ENCODE measurements around the gene IGSF8. TPM values are rescaled to one million over a fixed set of nuclear protein-coding genes. Genes with fewer than 3 reads are reported as not detected.
"Not testable (repeated sequence)": the region's sequence is repeated elsewhere in the genome, so short reads cannot be mapped to it uniquely, and the experiment has no call there.

IGSF8 gene
- total RNA-seq, 1 donor from 2014 or later, result 20.4 TPM

DNA sequence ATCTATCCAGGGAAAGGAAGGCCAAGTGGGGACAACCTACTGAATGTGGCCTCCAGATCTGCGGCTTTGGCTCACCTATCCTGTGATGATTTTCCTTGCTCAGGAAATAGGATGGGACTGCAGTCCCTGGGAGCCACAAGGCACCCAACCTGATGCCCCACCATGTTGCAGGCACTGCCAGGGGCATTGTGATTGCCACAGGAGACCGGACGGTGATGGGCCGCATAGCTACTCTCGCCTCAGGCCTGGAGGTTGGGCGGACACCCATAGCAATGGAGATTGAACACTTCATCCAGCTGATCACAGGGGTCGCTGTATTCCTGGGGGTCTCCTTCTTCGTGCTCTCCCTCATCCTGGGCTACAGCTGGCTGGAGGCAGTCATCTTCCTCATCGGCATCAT is 29.0 kb upstream of the IGSF8 start:
- DNase-seq (ENCODE audit: low spot score), result no peak

DNA sequence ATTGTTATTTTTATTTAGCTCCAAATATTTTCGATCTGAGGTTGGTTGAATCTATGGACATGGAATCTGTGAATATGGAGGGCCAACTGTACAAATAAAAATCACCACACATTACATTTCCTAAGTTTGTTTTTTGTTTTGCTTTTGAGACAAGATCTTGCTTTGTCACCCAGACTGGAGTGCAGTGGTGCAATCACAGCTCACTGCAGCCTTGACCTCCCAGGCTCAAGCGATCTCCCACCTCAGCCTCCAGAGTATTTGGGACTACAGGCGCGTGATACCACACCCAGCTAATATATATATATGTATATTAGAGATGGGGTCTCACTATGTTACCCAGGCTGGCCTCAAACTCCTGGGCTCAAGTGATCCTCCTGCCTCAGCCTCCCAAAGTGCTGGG is 27.9 kb upstream of the IGSF8 start:
- DNase-seq (ENCODE audit: low spot score), result not testable (repeated sequence)

DNA sequence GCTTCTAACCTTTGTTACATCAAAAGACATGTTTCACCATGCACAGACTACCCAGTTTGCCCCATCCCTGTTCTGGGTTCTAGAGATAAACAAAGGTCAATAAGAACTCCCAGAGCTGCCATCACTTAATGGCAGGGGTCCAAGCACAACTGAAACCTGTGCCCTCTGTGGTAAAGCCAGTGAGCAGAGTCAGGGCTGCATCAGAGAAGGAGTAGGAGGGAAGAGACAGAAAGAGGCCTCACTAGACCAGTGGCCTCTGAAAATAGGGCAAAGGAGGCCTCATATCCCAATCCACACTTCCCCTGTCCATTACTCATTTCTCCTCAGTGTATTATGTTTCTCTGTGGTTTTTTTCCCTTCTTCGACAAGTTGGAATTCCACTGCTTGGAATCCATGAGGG is 27.3 kb upstream of the IGSF8 start:
- no peak for DNase-seq (ENCODE audit: low spot score)

DNA sequence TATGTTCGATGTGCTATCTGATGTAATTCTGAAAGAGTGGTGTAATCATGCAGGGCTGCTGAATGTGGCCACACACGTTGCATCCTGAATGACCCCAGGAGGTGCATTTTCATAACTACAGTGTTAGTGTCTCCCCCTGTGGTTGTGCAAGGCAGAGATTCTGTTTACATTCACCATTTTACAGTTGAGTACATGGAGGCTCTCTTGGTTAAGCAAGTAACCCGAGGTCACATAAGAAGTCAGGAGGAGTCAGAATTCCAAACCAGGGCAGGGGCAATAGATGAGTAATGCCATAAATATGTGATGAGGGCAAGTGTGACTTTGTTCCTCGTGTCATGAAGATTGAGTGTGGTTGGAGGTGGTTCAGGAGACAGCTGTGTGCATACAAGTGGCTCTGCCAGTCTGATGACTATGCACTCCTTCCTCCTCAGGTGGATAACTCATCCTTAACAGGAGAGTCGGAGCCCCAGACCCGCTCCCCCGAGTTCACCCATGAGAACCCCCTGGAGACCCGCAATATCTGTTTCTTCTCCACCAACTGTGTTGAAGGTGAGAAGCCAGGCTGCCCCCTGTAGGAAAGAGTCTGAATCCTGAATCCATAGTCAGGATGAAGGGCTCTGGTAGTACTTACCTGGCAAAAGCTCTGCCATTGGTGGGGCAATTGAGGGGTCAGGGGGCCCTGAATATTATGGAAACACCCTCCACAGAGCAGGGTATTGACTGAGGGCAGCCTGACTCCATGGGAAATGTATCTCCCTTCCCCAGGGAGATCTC is 26.5 kb upstream of the IGSF8 start:
- DNase-seq (ENCODE audit: low spot score), result no peak

DNA sequence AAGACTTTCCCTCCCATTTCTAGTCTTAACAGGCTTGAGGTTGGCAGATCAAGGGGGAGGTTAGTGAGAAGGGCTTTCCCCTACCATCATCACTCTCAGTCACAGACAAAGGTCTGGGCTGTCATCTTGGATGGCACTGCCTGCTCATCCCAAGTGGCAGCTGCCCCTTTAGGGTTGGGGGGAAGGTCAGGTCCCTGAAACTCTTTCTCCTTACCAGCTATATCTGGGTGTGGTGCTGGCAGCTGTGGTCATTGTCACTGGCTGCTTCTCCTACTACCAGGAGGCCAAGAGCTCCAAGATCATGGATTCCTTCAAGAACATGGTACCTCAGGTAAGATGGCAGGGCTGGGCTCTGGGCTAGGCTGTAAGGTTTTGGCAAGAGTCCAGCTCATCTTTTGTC is 25.3 kb upstream of the IGSF8 start:
- no peak for DNase-seq (ENCODE audit: low spot score)

DNA sequence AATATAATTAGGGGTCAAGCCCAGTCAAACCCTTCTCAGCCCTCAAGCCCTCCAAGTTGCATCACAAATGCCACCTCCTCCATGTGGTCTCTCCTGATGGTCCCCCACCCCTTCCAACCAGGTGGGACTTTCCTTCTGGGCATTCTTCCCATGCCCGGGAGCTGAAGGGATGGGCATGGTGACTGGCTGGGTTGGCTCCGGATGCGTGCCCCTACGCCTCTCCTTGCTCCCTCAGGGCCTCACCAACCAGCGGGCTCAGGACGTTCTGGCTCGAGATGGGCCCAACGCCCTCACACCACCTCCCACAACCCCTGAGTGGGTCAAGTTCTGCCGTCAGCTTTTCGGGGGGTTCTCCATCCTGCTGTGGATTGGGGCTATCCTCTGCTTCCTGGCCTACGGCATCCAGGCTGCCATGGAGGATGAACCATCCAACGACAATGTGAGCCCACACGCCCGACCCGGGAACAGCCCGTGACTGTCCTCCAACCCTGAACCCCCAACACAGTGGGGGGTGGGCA is 24.6 kb upstream of the IGSF8 start:
- no peak for DNase-seq (ENCODE audit: low spot score)

DNA sequence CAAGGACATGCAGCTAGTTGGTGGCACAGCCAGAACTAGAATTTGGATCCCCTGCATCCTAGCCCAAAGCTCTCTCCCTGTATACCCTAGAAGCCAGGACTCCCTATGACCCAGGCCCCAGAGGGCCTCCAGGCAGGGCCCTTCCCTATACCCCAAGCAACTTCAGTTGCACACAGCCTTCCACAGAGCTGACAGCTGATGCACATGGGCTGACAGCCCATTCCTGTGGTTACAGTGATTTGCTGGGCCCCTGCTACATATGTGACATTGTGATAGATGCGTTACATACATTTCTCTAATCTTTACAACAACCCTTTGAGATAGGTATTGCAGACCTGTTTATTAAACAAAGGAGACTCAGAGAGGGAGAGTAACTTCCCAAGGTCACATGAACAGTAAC is 23.0 kb upstream of the IGSF8 start:
- no peak for DNase-seq (ENCODE audit: low spot score)

DNA sequence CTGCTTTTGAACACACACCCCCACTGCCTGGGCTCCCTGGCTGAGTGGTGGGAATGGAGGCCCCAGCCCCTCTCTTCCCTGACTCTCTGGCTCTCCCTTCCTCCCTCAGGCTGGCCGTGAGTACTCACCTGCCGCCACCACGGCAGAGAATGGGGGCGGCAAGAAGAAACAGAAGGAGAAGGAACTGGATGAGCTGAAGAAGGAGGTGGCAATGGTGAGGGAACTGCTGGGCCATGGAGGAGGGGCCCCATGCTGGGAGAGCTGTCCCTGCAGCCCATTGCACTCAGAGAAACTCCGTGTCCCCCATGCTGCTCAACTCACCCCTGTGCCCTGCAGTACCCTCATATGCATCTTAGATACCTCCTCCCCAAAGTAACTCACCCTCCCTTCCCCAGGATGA is 22.4 kb upstream of the IGSF8 start:
- DNase-seq (ENCODE audit: low spot score), result no peak

DNA sequence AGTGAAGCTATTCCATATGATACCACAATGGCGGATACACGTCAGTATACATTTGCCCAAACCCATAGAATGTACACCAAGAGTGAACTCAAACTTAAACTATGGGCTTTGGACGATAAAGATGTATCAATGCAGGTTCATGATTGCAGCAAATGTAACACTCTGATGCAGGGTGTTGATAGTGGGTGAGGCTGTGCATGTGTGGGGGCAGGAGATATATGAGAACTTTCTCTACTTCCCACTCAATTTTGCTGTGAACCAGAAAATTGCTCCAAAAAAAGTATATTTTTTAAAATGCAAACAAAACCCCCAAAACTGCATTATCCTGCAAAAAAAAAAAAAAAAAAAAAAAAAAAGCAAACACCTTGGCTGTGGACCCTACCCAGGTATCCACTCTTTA is 20.5 kb upstream of the IGSF8 start:
- no peak for DNase-seq (ENCODE audit: low spot score)

DNA sequence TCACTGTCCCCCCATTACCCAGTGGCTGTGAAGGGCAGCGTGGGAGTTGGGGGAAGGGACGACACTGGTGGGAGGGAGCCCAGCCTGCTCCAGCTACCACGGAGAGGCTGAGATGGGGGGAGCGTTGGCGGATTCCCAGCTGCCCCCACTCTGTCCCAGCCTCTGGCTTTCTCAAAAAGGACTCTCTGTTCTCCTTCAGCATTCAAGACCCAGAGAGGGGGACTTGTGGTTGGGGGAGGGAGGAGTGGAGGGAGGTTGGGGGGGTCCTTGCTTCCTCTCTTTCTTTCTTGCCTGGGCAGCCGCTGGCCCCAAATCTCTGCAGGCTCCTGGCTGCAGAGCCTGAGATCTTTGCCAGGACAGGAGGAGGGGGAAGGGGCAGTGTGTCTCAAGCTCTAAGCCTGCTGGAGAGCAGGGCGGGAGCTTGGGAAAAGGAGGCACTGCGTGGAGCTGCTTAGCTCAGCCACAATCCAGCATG is 19.3 kb upstream of the IGSF8 start:
- DNase-seq (ENCODE audit: low spot score), result no peak

DNA sequence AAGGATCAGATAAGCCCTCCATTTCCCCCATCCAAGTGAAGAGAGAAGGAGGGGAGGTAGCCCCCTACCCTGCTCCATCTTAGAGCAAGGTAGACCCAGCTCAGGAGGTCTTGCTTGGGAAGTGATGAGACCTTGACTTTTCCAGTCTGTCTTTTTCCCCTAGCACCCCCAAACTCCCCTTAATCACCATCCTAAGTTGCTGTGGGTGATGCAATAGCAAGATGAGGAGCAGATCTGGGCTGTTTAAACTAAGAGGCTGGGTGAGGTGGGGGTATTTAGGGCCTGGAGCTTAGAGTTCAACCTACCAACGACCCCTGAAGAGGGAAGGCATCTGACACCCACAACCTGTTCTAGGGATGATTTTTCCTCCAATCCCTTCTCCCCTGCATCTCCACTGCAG is 18.9 kb upstream of the IGSF8 start:
- no peak for DNase-seq (ENCODE audit: low spot score)

DNA sequence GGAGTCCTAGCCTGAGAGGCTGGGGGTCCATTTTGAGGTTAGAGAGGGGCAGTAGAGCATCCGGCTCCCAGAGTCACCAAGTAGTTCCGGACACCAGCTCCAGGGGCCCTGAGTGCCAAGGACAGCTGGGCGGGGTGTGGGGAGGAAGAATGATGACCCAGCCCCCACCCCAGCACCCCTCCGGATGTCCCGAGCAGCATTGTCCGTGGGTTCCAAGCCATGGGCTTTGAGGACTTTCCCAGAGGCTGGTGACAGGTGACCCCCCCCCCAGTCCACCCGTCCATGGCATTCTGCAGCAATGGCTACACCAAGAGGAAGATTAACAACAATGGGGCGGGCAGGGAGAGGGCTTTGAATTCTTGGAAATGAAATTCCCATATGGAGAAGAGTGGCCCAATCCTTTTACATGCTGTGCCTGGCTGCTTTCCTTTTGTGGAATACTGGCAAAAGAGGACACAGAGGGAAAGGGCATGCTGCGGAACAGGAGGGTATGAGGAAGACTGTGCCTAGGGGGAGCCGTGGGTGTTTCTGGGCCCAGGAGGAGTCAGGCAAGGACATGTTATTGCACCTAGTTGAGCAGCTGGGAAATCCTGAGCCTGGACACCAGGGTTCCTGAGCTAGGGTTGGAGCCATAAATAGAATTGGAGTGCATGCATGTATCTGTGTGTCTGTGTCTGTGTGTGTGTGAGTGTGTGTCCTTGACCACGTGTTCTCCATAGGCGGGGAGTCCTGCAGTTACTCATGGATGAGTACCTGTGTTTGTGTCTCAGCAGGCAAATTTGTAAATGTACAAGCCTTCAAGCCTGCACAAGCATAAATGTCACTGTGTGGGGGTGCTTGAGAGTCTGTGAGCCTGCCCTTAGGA is 18.1 kb upstream of the IGSF8 start:
- no peak for DNase-seq (ENCODE audit: low spot score)

DNA sequence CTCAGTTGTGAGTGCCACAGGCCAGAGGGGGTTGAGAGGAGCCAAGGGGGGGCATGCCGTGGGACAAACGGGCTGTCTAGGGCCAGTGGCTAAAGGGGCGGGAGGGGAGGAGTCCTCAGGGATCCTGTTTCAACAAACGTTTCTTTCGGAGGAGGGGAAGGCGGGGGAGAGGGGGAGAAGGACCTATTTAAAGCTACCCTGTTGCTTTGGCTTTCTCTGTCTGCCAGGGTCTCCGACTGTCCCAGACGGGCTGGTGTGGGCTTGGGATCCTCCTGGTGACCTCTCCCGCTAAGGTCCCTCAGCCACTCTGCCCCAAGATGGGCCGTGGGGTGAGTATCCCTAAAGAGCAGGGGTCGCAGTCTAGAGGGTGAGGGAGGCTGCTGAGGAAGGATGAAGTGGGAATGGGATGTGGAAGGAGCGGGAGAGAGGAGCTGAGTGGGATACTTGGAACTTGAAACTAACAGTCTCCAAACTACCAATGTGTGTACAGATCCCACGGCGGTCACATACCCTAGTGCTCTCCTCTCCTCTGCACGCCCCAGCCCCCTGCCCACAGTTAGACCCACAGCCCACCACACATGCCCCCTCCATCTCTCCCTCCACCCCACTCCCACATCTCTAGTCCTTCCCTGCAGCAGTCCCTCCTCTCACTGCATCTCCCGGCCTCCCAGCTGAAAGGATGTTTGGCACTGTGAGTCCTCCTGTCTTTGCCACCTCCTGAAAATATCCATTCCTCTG is 17.3 kb upstream of the IGSF8 start, which contains the start of gene ATP1A2:
TSS of gene ATP1A2 (plus strand) at position 215 of the 738 bp plus-strand sequence. CDS start at position 318, 103 bp downstream.
- DNase-seq (ENCODE audit: low spot score), result no peak

DNA sequence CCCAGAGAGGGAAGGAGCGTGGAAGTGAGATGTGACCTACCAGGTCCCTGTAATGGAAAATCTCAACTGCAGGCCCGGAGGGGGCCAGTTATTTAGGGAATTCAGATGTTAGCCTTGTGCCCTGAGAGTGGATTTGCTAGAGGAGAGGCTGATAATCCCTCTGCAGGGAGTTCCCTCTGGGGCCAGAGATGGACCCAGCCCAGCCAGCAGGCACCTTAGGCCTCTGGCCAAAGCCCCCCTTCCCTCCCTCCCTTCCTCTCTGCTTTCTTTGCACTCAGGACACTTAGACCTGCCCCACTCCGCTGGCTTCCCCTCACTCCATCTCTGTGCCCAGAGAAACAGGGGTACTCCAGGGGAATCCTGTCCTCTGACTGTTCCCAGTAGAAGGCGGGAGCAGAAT is 15.7 kb upstream of the IGSF8 start:
- DNase-seq (ENCODE audit: low spot score), result no peak

DNA sequence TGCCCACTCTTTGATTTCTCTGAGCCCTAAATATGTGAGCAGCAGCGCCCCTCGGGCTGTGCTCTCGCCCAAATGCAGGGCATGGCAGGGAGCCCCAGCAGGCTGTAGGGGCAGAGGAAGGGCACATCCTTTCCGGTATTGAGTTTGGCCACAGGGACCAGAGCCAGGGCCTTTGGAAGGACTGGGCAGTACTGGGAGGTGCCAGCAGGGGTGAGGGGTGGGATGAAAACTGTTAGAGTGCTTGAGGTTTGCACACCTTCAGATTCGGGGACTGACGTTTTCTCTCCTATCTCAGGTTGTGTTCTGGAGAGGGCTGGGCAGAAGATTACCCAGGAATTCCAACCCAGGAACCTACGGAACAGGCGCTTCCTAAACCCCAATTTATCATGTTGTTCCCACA is 15.0 kb upstream of the IGSF8 start:
- no peak for DNase-seq (ENCODE audit: low spot score)

DNA sequence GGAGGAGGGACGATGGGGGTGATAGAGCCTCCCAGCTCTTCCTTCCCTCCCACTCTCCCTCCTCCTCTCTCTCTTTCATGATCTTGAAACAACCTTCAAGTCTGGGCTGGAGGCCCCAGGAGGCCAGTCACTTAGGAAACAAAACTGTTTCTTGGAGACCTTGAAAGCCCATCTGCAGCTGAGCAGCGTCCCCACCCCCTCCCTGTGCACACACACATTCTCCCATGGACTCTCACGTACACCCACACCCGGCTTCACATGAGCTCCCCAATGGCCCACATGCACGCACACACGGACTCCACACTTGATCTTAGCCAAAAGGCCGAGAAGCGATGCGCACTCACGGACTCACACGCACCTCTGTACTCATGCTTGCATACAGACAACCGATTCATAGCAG is 13.9 kb upstream of the IGSF8 start:
- DNase-seq (ENCODE audit: low spot score), result no peak

DNA sequence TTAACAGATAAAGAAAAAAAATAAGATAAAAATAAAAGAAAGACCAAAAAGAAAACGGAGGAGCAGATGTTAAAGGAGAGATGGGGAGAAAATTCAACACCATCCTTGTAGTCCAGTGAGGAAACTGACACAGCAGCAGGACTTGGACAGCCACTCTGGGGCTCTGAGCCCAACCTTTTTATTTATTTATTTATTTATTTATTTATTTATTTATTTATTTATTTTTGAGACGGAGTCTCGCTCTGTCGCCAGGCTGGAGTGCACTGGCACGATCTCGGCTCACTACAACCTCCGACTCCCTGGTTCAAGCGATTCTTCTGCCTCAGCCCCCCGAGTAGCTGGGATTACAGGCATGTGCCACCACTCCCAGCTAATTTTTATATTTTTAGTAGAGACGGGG is 13.0 kb upstream of the IGSF8 start:
- not testable (repeated sequence) for DNase-seq (ENCODE audit: low spot score)

DNA sequence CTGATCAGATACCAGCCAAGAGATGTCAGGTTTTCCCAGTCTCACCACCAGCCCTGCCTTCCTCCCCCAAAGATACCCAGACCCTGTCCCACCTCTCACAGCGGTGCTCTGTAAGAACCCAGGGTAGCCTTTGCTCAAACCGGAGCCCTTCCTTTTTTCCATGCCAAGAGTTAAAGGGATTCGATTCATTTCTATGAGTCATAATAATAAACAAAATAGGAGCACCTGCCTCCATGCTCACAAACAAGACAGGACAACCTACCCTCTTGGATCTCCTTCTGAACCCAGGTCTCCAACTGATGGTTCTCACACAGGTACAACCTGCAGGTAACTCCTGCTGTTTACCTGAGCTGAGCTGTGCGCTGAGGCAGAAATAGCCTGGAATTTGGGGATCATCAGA is 11.3 kb upstream of the IGSF8 start:
- no peak for DNase-seq (ENCODE audit: low spot score)

DNA sequence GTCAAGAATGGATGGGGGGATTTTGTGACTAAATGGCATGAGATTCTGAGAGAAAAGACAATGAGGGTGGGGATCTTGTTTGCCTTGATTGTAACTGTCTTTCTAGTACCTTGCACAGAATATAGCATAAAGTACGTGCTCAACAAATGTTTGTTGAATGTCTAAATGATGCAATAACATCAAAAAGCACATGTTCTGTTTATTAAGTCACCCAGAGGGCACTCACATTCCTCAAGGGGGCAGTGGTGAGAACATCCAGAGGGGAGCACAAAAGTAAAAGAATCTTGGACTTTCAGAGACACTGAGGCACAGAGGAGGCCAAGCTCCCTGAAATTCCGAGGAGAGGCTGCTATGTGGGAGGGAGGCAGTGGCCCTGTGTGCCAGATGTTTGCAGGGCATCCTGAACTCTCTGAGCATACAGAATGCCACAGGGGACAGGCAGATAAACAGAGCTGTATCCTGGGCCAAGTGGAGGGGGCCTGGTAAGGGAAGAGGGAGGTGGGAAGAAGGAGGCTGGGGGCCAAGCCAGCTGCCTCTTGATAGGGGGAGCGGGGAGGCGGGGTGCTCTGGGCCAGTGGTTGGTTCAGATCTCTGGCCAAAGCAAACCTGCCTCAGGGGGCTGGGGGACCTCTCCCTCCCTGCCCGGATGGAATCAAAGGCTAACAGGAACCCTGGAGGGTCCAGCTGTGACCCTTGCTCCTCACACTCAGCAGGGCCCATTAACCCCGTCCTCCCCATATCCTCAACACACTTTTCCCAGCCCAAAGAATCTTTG is 10.7 kb upstream of the IGSF8 start:
- no peak for DNase-seq (ENCODE audit: low spot score)

DNA sequence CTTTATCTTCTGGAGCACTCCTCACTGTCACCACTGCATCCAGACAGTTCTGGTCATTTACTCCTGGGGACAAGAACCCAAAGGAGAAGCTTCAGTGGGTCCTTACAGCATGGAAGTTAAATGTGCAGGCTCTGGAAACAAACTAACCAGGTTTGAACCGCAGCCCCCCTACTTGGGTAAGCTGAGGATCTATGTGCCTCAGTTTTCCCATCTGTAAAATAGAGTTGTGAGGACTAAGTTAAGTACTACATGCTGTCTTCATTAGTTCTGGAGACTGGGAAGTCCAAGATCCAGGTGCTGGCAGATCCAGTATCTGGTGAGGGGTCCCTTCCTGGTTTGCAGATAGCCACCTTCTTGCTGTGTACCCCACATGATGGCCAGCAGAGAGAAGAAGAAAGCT is 9.1 kb upstream of the IGSF8 start:
- DNase-seq (ENCODE audit: low spot score), result no peak

DNA sequence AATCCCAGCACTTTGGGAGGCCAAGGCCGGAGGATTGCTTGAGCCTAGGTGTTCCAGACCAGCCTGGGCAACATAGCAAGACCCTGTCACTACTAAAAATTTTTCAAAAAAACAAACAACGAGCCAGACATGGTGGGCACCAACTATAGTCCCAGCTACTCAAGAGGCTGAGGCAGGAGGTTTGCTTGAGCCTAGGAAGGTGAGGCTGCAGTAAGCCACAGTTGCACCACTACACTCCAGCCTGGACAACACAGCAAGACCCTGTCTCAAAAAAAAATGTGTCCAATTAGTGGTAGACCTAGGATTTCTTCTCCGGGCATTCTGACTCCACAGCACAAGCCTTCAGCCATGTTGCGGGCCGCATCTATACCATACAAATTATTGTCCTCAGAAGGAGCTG is 6.7 kb upstream of the IGSF8 start:
- no peak for DNase-seq (ENCODE audit: low spot score)
